NCI-H1092 treated with DMSO at 0.1 percent for 48 hours (cell line): Measurements from ENCODE around the gene ANKRD13B.

ENCODE experiments used
- DNase-seq: peaks from one replicate; lab custom pipeline; 2025; lab: John Stamatoyannopoulos, UW

Gene ANKRD13B

GRCh38 chr17:29581583-29582253 is 11.2 kb upstream of the ANKRD13B start:
- DNase-seq, result no peak

- DNase-seq, result no peak
Observed at GRCh38 chr17:29582254-29582765, 10.6 kb upstream of the ANKRD13B start.

GRCh38 chr17:29582772-29583171 is 10.2 kb upstream of the ANKRD13B start:
- no peak for DNase-seq

GRCh38 chr17:29583324-29584248 is 9.3 kb upstream of the ANKRD13B start:
- no peak for DNase-seq

- no peak for DNase-seq
Observed at GRCh38 chr17:29584452-29585079, 8.4 kb upstream of the ANKRD13B start.

GRCh38 chr17:29585080-29585751 is 7.7 kb upstream of the ANKRD13B start:
- no peak for DNase-seq

- DNase-seq, result no peak
Observed at GRCh38 chr17:29586676-29587469, 6.1 kb upstream of the ANKRD13B start.

GRCh38 chr17:29587591-29587990 is 5.3 kb upstream of the ANKRD13B start:
- no peak for DNase-seq

- no peak for DNase-seq
Observed at GRCh38 chr17:29588017-29588561, 4.8 kb upstream of the ANKRD13B start.

- peak; percentile 36 for DNase-seq
Observed at GRCh38 chr17:29588562-29589411, 4.1 kb upstream of the ANKRD13B start.

GRCh38 chr17:29589524-29590410 is 3.2 kb upstream of the ANKRD13B start, which contains the start of gene GIT1:
GIT1 (minus strand) TSS chr17:29589648; CDS start chr17:29589378, 270 bp downstream.
- peak; percentile 80 for DNase-seq

- DNase-seq, result peak; percentile 82
Observed at GRCh38 chr17:29590411-29591145, 2.4 kb upstream of the ANKRD13B start.

GRCh38 chr17:29591146-29591736 is 1.7 kb upstream of the ANKRD13B start:
- DNase-seq, result peak; percentile 82

- DNase-seq, result peak; percentile 89
Observed at GRCh38 chr17:29591737-29592608, 959 bp upstream of the ANKRD13B start.

GRCh38 chr17:29593591-29594518 is 923 bp downstream of the ANKRD13B start:
- peak; percentile 18 for DNase-seq
